Measurements from ENCODE around the gene MAP2K7.
A peak's percentile ranks its signal among the peaks of the same experiment; 100 is the strongest.
"Not testable (repeated sequence)": the region's sequence is repeated elsewhere in the genome, so short reads cannot be mapped to it uniquely, and the experiment has no call there.

MAP2K7 gene

DNA sequence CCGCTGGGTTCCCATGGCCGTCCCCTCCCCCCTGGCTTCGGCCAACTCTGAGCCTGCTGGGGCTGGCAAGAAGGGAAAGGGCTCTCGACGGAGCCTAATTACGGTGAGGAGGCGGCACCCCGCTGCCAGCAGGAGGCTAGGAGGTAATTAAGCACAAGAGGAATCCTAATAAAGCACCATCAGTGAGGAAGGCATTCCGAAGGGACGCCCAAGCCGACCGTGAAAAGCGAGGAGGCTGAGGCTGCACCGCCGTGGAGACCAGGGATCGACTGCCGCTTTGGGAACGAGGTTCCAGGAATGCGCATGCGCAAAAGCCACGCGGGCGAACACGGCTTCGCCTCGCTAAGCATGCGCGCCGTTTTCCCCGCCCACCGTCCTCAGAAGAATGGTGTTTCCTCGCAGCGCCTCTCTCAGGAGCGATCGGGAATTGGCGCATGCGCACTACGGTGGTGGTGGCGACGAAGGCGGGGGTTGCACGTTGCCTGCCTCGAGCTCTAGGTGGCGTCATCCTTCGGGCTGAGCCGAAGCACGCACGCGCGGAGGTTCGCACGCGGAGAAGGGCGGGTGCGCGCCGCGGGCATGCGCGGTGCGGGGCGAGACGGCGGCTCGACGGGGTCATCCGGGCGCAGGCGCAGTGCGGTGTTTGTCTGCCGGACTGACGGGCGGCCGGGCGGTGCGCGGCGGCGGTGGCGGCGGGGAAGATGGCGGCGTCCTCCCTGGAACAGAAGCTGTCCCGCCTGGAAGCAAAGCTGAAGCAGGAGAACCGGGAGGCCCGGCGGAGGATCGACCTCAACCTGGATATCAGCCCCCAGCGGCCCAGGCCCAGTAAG lies at the start of gene MAP2K7:
MAP2K7 (plus strand) TSS at position 634 of the 830 bp plus-strand sequence; CDS start at position 702, 68 bp downstream.
- peak; percentile 100 for DNase-seq (ENCODE audit: low read depth, low spot score)

- DNase-seq (ENCODE audit: low read depth, low spot score): no peak
These were observed 48.1 kb upstream of the MAP2K7 start for GRCh38 chr19:7855426-7856108.

DNA sequence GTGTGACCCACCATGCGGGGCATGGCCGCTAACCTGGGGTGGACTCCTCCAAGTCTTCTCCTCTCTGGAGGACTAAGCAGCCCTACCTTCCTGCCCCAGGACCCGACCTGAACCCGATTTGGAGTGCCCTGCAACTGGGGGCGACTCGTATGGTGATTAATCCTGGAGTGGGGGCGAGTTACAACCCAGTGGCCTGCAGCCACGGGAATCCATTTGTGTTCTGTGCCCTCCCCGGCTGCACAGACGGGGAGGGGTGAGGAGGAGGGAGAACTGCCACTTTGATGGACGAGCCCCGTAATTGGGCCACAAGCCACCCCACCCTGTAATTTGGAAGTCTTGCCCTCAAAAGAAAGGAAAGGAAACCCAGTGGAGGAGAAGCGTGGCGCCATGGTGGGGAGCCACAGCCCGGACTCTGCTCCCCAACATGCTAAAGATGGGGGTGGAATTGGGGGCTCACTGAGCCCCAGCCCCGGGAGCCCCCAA lies 47.5 kb upstream of the MAP2K7 start:
- DNase-seq (ENCODE audit: low read depth, low spot score): no peak

- no peak for DNase-seq (ENCODE audit: low read depth, low spot score)
These were observed 46.7 kb upstream of the MAP2K7 start for GRCh38 chr19:7856679-7857663.

DNA sequence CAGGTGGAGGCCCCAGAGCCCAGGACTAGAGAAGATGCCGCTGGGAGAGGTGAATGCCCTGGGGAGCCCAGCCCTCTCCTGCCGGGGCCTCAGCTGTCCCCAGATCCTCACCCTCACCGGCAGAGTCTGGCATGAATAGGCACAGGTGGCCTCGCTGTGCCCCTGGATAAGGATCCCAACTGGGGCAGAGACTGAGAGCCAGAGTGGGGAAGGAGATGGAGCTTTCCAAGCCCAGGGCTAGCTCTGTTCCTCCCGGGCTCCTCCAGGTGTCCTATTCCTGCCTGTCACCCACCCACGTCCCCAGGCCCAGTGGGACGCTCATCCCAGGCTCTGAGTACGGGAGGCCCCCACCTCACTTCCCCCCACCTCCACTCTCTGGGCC lies 46.0 kb upstream of the MAP2K7 start:
- DNase-seq (ENCODE audit: low read depth, low spot score): no peak

DNA sequence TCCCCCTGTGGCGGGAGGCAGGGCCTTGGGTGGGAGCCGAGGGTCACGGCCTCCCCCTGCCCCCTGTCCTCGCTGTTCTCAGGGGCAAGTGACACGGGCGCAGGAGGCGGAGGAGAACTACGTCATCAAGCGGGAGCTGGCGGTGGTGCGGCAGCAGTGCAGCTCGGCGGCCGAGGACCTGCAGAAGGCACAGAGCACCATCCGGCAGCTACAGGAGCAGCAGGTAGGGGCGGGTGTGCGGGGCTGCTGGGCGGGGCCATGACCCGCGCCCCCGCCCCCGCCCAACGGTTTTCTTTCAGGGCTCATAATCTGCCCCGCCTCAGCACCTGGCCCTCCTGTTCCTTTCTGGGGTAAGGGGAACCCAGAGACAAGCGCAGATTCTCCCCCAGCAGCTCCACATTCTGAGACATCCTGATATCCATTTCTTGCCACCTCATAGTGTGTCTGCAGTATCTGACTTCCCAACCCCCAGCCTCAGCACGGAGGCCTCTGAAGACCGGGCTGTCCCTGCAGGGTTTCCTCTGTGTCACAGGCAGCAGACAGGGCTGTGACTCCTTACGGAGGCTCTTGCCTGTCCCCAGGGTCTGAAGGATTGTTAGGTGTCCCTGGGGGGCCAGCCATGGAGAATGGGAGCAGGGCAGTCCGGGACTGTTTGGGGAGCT lies 45.4 kb upstream of the MAP2K7 start:
- no peak for DNase-seq (ENCODE audit: low read depth, low spot score)

DNA sequence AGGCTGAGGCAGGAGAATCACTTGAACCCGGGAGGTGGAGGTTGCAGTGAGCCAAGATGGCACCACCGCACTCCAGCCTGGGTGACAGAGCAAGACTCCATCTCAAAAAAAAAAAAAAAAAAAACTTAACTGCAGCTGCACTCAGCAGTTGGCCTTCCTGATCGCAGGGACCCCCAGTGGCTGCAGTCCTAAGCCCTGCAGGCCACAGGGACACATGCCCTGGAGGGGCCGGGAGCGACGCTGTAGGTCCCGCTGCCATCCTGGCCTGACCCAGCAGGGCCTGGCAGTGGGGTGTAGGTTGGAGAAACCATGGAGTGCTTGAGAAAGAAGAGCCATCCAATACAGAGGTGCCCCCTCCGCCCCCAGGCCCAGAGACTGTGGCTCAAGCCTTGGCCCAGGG lies 44.6 kb upstream of the MAP2K7 start:
- DNase-seq (ENCODE audit: low read depth, low spot score): not testable (repeated sequence)

GRCh38 chr19:7859831-7860713 lies 43.6 kb upstream of the MAP2K7 start:
- no peak for DNase-seq (ENCODE audit: low read depth, low spot score)

DNA sequence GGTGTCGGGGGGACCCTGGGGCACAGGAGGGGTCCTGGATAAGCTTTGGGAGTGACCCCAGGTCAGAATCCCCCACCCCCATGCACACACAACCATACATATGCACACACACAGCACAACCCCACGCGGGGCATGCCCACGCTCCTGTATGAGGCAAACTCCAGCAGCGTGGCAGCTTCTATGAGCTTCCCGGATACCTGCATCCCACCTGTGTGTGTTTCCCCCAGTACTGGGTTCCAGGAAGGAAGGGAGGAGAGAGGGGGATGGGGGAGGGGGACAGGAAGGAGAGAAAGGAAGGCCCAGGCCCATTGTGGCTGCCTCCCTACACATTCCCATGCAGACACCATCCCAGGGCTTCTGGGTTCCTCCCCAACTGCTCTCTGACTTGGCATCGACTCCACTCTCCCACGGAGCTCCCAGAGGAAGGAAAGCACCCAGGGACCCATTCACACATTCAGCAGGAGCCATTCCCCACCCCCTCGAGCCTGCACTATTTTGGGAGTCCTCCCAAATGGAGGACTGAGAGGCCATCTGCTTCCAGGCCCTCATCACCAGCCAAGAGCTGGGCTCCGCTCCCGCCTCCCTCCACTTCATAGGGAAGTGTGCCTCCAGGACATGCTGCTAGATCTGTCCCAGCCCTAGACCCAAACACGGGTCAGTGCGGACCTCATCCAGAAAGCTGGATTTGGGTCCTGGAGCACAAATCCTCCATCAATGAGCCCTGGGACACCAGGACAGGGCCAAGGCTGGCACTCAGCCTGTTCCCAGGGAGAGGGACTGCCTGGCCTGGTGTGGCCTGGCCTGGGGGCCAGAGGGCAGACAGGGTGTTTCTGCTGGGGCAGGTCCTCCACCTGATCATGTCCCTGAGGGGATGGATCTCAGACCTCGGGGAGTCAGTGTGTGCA lies 42.7 kb upstream of the MAP2K7 start:
- DNase-seq (ENCODE audit: low read depth, low spot score): no peak

GRCh38 chr19:7861619-7862412 lies 41.9 kb upstream of the MAP2K7 start:
- no peak for DNase-seq (ENCODE audit: low read depth, low spot score)

- peak; percentile 84 for DNase-seq (ENCODE audit: low read depth, low spot score)
These were observed 41.2 kb upstream of the MAP2K7 start for GRCh38 chr19:7862413-7862951.

DNA sequence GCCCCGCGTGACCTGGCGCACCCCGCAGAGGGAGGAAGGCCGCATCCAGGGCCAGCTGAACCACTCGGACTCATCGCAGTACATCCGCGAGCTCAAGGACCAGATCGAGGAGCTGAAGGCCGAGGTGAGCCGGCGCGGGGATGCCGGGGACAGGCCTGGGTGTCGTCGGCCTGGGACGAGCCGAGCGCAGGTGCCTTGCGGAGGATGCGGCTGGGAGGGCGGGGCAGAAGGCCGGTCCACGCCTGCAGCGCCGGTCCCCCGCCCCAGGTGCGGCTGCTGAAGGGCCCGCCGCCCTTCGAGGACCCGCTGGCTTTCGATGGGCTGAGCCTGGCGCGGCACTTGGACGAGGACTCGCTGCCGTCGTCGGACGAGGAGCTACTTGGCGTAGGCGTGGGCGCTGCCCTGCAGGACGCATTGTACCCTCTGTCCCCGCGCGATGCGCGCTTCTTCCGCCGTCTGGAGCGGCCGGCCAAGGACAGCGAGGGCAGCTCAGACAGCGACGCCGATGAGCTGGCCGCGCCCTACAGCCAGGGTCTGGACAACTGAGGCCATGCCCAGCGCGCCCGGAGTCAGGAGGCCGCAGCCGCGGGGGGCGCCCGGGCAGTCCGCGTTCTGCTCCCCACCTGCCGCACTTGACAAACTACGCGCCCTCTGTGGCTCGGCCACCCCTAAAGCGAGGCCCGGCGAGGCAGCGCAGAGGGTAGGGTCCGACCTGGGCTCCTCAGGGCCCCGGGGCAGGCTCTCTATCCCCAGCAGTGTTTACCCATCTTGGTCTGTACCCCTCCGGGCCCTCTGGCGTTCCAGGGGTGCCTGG lies 40.3 kb upstream of the MAP2K7 start:
- DNase-seq (ENCODE audit: low read depth, low spot score): no peak

- no peak for DNase-seq (ENCODE audit: low read depth, low spot score)
These were observed 39.5 kb upstream of the MAP2K7 start for GRCh38 chr19:7863971-7864689.

- no peak for DNase-seq (ENCODE audit: low read depth, low spot score)
These were observed 39.0 kb upstream of the MAP2K7 start for GRCh38 chr19:7864690-7865074.

GRCh38 chr19:7865262-7865911 lies 38.3 kb upstream of the MAP2K7 start:
- no peak for DNase-seq (ENCODE audit: low read depth, low spot score)
